H1 (cell line): ENCODE data around the gene SRSF8. TPM values are rescaled to one million over a fixed set of nuclear protein-coding genes. Genes with fewer than 3 reads are reported as not detected.

ENCODE experiments used
- CTCF ChIA-PET: fragments of 300-600 bp; sonication (Branson Sonifier 250); formaldehyde crosslinking; loops from one replicate; lab custom pipeline; 2021; ENCODE audit not compliant: partially characterized antibody; lab: Charles Lee
- POLR2A ChIA-PET: fragments of 300-600 bp; sonication (Branson Sonifier 250); formaldehyde crosslinking; loops from one replicate; lab custom pipeline; 2021; ENCODE audit warnings: inconsistent platforms; ENCODE audit not compliant: partially characterized antibody; lab: Charles Lee
- DNase-seq, 2 experiments: peaks; one replicate each; pipeline versions ENCODE4 v3.0.0 to v3.0.0-alpha.2; 2010 to 2022; ENCODE audit warnings: low spot score in 2 of 2, low read depth in 1 of 2, mixed read lengths in 1 of 2
- FAIRE-seq: peaks from 2 replicates; lab custom pipeline; 2011; peaks lifted over from hg19 to GRCh38; lab: Jason Lieb, UNC
- H2AFZ ChIP-seq: 2 replicates; pipeline ENCODE4 v1.8.1; 2012; ENCODE audit warnings: low read length, inconsistent platforms
- H2AK5ac ChIP-seq: 2 replicates; pipeline ENCODE4 v1.6.1; 2013; ENCODE audit warnings: low read depth, low read length
- H2BK120ac ChIP-seq: replicated peaks from 2 replicates; pipeline ENCODE3; 2013; ENCODE audit warnings: low read depth, low read length, inconsistent platforms
- H2BK12ac ChIP-seq: 2 replicates; pipeline ENCODE4 v1.6.1; 2013; ENCODE audit warnings: low read depth, low read length
- H2BK15ac ChIP-seq: 2 replicates; pipeline ENCODE4 v1.6.1; 2013; ENCODE audit warnings: low read length
- H2BK20ac ChIP-seq: 2 replicates; pipeline ENCODE4 v1.6.1; 2013; ENCODE audit warnings: low read length
- H2BK5ac ChIP-seq: 2 replicates; pipeline ENCODE4 v1.6.1; 2013; ENCODE audit warnings: low read depth, low read length
- H3K14ac ChIP-seq: 2 replicates; pipeline ENCODE4 v1.6.1; 2013; ENCODE audit warnings: inconsistent platforms; ENCODE audit not compliant: insufficient read length
- H3K18ac ChIP-seq: 2 replicates; pipeline ENCODE4 v1.6.1; 2013; ENCODE audit warnings: low read length; ENCODE audit errors: extremely low read depth
- H3K23ac ChIP-seq: 2 replicates; pipeline ENCODE4 v1.6.1; 2013; ENCODE audit warnings: inconsistent platforms; ENCODE audit not compliant: insufficient read length
- H3K23me2 ChIP-seq: 2 replicates; pipeline ENCODE4 v1.6.1; 2013; ENCODE audit warnings: low read depth, low read length
- H3K27ac ChIP-seq: 2 replicates; pipeline ENCODE4 v1.6.1; 2011; ENCODE audit warnings: low read depth, low read length, inconsistent platforms
- H3K27me3 ChIP-seq, 4 experiments: replicated peaks in 1 of 4; 1 replicate in 1 of 4; 2 replicates in 3 of 4; pipeline versions ENCODE4 v1.6.1 to v1.8.1; 2011 to 2013; ENCODE audit warnings: low read length in 3 of 4, mild to moderate bottlenecking in 3 of 4, inconsistent platforms in 2 of 4, mixed read lengths in 2 of 4, moderate library complexity in 1 of 4; ENCODE audit not compliant: control insufficient read depth in 3 of 4, insufficient read depth in 3 of 4; ENCODE audit errors: extremely low read depth in 1 of 4
- H3K36me3 ChIP-seq, 4 experiments: 2 replicates each; pipeline versions ENCODE4 v1.6.1 to v1.8.1; 2011 to 2013; ENCODE audit warnings: mild to moderate bottlenecking in 4 of 4, low read length in 3 of 4, moderate library complexity in 2 of 4, control low read depth in 1 of 4, inconsistent platforms in 1 of 4; ENCODE audit not compliant: insufficient read depth in 4 of 4, control insufficient read depth in 2 of 4
- H3K4ac ChIP-seq: replicated peaks from 2 replicates; pipeline ENCODE3; 2013; ENCODE audit warnings: low read length, low read depth, mixed read lengths, inconsistent platforms; ENCODE audit not compliant: insufficient read length
- H3K4me1 ChIP-seq, 4 experiments: replicated peaks in 1 of 4; 1 replicate in 1 of 4; 2 replicates in 3 of 4; pipeline versions ENCODE4 v1.6.1 to v1.8.1; 2011 to 2013; ENCODE audit warnings: low read length in 3 of 4, inconsistent platforms in 2 of 4, mixed read lengths in 1 of 4; ENCODE audit not compliant: insufficient read depth in 4 of 4, control insufficient read depth in 3 of 4
- H3K4me2 ChIP-seq, 2 experiments: 2 replicates each; pipeline versions ENCODE4 v1.6.1 to v1.8.1; 2011 to 2013; ENCODE audit warnings: low read depth in 2 of 2, low read length in 2 of 2, control low read depth in 1 of 2, inconsistent platforms in 1 of 2, mild to moderate bottlenecking in 1 of 2; ENCODE audit not compliant: insufficient read depth in 1 of 2
- H3K4me3 ChIP-seq, 4 experiments: fragments of 200-600, 300-600 bp in 1 of 4; sonication (generic), shearing (Covaris generic), sonication (Bioruptor Twin) in 1 of 4; 2 replicates each; pipeline versions ENCODE4 v1.5.1 to v1.8.1; 2011 to 2016; ENCODE audit warnings: low read length in 4 of 4, low read depth in 3 of 4, control low read depth in 2 of 4, inconsistent platforms in 2 of 4, mild to moderate bottlenecking in 2 of 4, mixed read lengths in 1 of 4, moderate library complexity in 1 of 4; ENCODE audit not compliant: insufficient read depth in 2 of 4; ENCODE audit errors: extremely low read depth in 1 of 4
- H3K56ac ChIP-seq: replicated peaks from 2 replicates; pipeline ENCODE3; 2013; ENCODE audit warnings: low read depth, mild to moderate bottlenecking, mixed read lengths, low read length, inconsistent platforms; ENCODE audit not compliant: insufficient read length
- H3K79me1 ChIP-seq: 2 replicates; pipeline ENCODE4 v1.6.1; 2013; ENCODE audit warnings: low read depth, low read length, control low read depth
- H3K79me2 ChIP-seq, 2 experiments: 2 replicates each; pipeline versions ENCODE4 v1.6.1 to v1.8.1; 2012 to 2013; ENCODE audit warnings: low read length in 2 of 2, mild to moderate bottlenecking in 2 of 2, inconsistent platforms in 1 of 2; ENCODE audit not compliant: insufficient read depth in 2 of 2, control insufficient read depth in 1 of 2
- H3K9ac ChIP-seq, 4 experiments: replicated peaks in 1 of 4; 1 replicate in 1 of 4; 2 replicates in 3 of 4; pipeline versions ENCODE4 v1.6.1 to v1.8.1; 2011 to 2013; ENCODE audit warnings: low read depth in 3 of 4, low read length in 3 of 4, control low read depth in 2 of 4, mild to moderate bottlenecking in 2 of 4, moderate library complexity in 2 of 4, inconsistent platforms in 1 of 4; ENCODE audit errors: extremely low read depth in 1 of 4
- H3K9me3 ChIP-seq, 2 experiments: 2 replicates each; pipeline versions ENCODE4 v1.6.1 to v1.8.1; 2012 to 2013; ENCODE audit warnings: mild to moderate bottlenecking in 2 of 2, moderate library complexity in 2 of 2, control low read depth in 1 of 2, inconsistent platforms in 1 of 2, low read depth in 1 of 2, low read length in 1 of 2, mixed read lengths in 1 of 2; ENCODE audit not compliant: insufficient read depth in 2 of 2
- H4K20me1 ChIP-seq, 2 experiments: replicated peaks in 1 of 2; 2 replicates each; pipeline versions ENCODE3 to v1.8.1; 2011 to 2013; ENCODE audit warnings: inconsistent platforms in 2 of 2, low read length in 2 of 2, mild to moderate bottlenecking in 1 of 2; ENCODE audit not compliant: insufficient read depth in 2 of 2, control insufficient read depth in 1 of 2
- H4K5ac ChIP-seq: 2 replicates; pipeline ENCODE4 v1.6.1; 2013; ENCODE audit warnings: low read length, low read depth, mixed read lengths, inconsistent platforms; ENCODE audit not compliant: insufficient read length
- H4K8ac ChIP-seq: 2 replicates; pipeline ENCODE4 v1.8.0; 2013; ENCODE audit warnings: mild to moderate bottlenecking, moderate library complexity, low read length, inconsistent platforms; ENCODE audit not compliant: insufficient read depth; ENCODE audit errors: extremely low read depth
- H4K91ac ChIP-seq: replicated peaks from 2 replicates; pipeline ENCODE3; 2013; ENCODE audit warnings: low read length, mixed read lengths, inconsistent platforms; ENCODE audit not compliant: insufficient read length
- CHD2 ChIP-seq: IDR thresholded peaks from 2 replicates; pipeline ENCODE4 v1.6.1; 2012; ENCODE audit warnings: low read length, improper control_type of control experiment
- EZH2 ChIP-seq: fragments of 200-600 bp; sonication (generic); IDR thresholded peaks from 2 replicates; pipeline ENCODE4 v1.7.1; 2012; ENCODE audit warnings: low read depth, mild to moderate bottlenecking, moderate library complexity, low read length, inconsistent platforms; ENCODE audit not compliant: severe bottlenecking
- GTF2F1 ChIP-seq: IDR thresholded peaks from 2 replicates; pipeline ENCODE4 v1.6.1; 2012; ENCODE audit warnings: low read depth, low read length, improper control_type of control experiment, borderline replicate concordance
- HDAC6 ChIP-seq: IDR thresholded peaks from one replicate; pipeline ENCODE4 v1.7.1; 2012; ENCODE audit warnings: low read depth, mild to moderate bottlenecking, inconsistent platforms, low read length, moderate library complexity
- KDM4A ChIP-seq: IDR thresholded peaks from one replicate; pipeline ENCODE4 v1.7.1; 2012; ENCODE audit warnings: low read depth, mild to moderate bottlenecking, moderate library complexity, low read length, inconsistent platforms; ENCODE audit not compliant: severe bottlenecking
- RFX5 ChIP-seq: IDR thresholded peaks from 2 replicates; pipeline ENCODE4 v1.6.1; 2011; ENCODE audit warnings: low read depth, low read length, improper control_type of control experiment, borderline replicate concordance
- SIN3A ChIP-seq, 2 experiments: IDR thresholded peaks in 1 of 2; conservative IDR thresholded peaks in 1 of 2; 2 replicates each; pipeline ENCODE4 v1.6.1; 2011 to 2012; ENCODE audit warnings: low read length in 2 of 2, improper control_type of control experiment in 1 of 2, low read depth in 1 of 2, mild to moderate bottlenecking in 1 of 2
- SUZ12 ChIP-seq: fragments of 200-600 bp; sonication (generic); IDR thresholded peaks from 2 replicates; pipeline ENCODE4 v1.6.1; 2012; ENCODE audit warnings: mild to moderate bottlenecking, inconsistent platforms, low read length, moderate library complexity, mixed read lengths
- TAF7 ChIP-seq: optimal IDR thresholded peaks from 2 replicates; pipeline ENCODE3; 2011; ENCODE audit warnings: low read depth, mild to moderate bottlenecking, inconsistent platforms, low read length, moderate library complexity, borderline replicate concordance
- TEAD4 ChIP-seq: IDR thresholded peaks from 2 replicates; pipeline ENCODE4 v1.6.1; 2012; ENCODE audit warnings: low read depth, low read length, inconsistent platforms, mixed read lengths
- WGBS, 2 experiments: shearing (Covaris generic) in 1 of 2; methylation state at CpG; one replicate each; pipeline versions ENCODE4 v1.1.6 to v1.1.7; 2013 to 2015; ENCODE audit warnings: low lambda C conversion rate in 2 of 2, mixed read lengths in 2 of 2, inconsistent platforms in 1 of 2, low coverage in 1 of 2, missing lambda C conversion rate in 1 of 2; ENCODE audit not compliant: insufficient replicate concordance in 2 of 2, insufficient coverage in 1 of 2, insufficient read length in 1 of 2; ENCODE audit errors: extremely low coverage in 1 of 2, missing lambda C conversion rate in 1 of 2; 5-methylcytosine and 5-hydroxymethylcytosine counted together
- polyA plus RNA-seq, 7 experiments: library from polyadenylated mRNA; depleted of rRNA in 3 of 7; stranded (reverse) in 5 of 7; unstranded in 2 of 7; fragments of >200 nt in 5 of 7; fragments of 200-250 nt in 2 of 7; gene quantifications; 1 replicate in 5 of 7; 2 replicates in 1 of 7; 4 replicates in 1 of 7; pipeline versions ENCODE4 v1.2.1 to v1.2.3, GENCODE V29; 2011 to 2013; ENCODE audit warnings: missing spikeins in 2 of 7, mixed read lengths in 2 of 7
- total RNA-seq: library from RNA; stranded (reverse); fragmentation: NEBNext Ultra II Directional; extraction: Animal tissue kit (Norgen Biotek cat#: 25700); gene quantifications from 2 replicates; pipeline ENCODE4 v1.2.1, GENCODE V29; 2021

SRSF8 gene
- total and polyA plus RNA-seq, 2 of the 8 experiments (the other 6 are each of a cell fraction or from before 2014, with no cell fraction given), result 13.2 to 18.5 TPM

GRCh38 chr11:95085117-95085816 lies 18.5 kb downstream of the SRSF8 start:
- H3K9me3 ChIP-seq, result no peaks in the 10 kb centered on the region
- H3K23ac ChIP-seq, result no peak overlapping the region
- peaks cover 8% of the 10 kb centered on the region for H3K23me2 ChIP-seq
- WGBS, 2 experiments, result 84% methylated on average over 3 of the region's 3 CpGs; no CpG with 5 or more reads in 1 of the 2 experiments
- H3K9ac ChIP-seq, result no peak overlapping the region
- H2BK20ac ChIP-seq, result no peak overlapping the region
- H2BK12ac ChIP-seq, result no peak overlapping the region
- H4K8ac ChIP-seq, result no peak overlapping the region
- POLR2A ChIA-PET, result interaction anchor here (0.7 to 1.5 kb wide), 3 partner anchors 9 to 18 kb away, joined by 3 to 6 read pairs (median 3); no protein-coding TSS in a partner anchor
- H3K27me3 ChIP-seq, result peaks cover 0 to 12% (median 9%) of the 10 kb centered on the region in 4 experiments; a peak in 5 of 7 replicates
- FAIRE-seq (no peak), DNase-seq (no peak)
- H3K4ac ChIP-seq, result no peak overlapping the region
- H2AFZ ChIP-seq, result no peak overlapping the region
- H2BK120ac ChIP-seq, result no peak overlapping the region
- no peak overlapping the region for H3K56ac ChIP-seq
- peaks cover 0 to 3% (median 1%) of the 10 kb centered on the region in 4 experiments; a peak in 5 of 7 replicates for H3K4me1 ChIP-seq
- CTCF ChIA-PET, result interaction anchor here (1.3 to 9.4 kb wide), 5 partner anchors 11 to 69 kb away, joined by 3 to 84 read pairs (median 4); partner anchors contain the start of gene SRSF8
- H3K4me2 ChIP-seq, result no peak overlapping the region
- no peak overlapping the region for H2AK5ac ChIP-seq
- H3K79me1 ChIP-seq, result no peaks in the 10 kb centered on the region
- no peak overlapping the region for H2BK5ac ChIP-seq
- no peak overlapping the region for H3K4me3 ChIP-seq
- no peak overlapping the region for H3K14ac ChIP-seq
- H3K18ac ChIP-seq, result no peak overlapping the region
- H3K36me3 ChIP-seq, result no peaks in the 10 kb centered on the region
- H2BK15ac ChIP-seq, result no peak overlapping the region
- no peaks in the 10 kb centered on the region for H4K20me1 ChIP-seq
- H4K5ac ChIP-seq, result no peak overlapping the region
- no peak overlapping the region for H4K91ac ChIP-seq
- H3K79me2 ChIP-seq, result no peaks in the 10 kb centered on the region
- no peak overlapping the region for H3K27ac ChIP-seq
- TF ChIP-seq EZH2, result no peak
- no peak for TF ChIP-seq TAF7
- TF ChIP-seq RFX5, result no peak
- TF ChIP-seq CHD2, result no peak
- no peak for TF ChIP-seq KDM4A
- TF ChIP-seq GTF2F1, result no peak
- TF ChIP-seq HDAC6, result no peak
- TF ChIP-seq SIN3A (conservative IDR thresholded peaks at IDR 0.05 in 1 of 2, IDR thresholded peaks at IDR 0.05 in 1 of 2; ENCODE audit: low read depth in 1 of 2, low read length in 2 of 2), result no peak
- no peak for TF ChIP-seq SUZ12
- no peak for TF ChIP-seq TEAD4
